GM12801 (cell line): Measurements from ENCODE around the gene MRPL10.

Experiments
- CTCF ChIP-seq: IDR thresholded peaks from one replicate; pipeline ENCODE4 v1.5.1; 2011; ENCODE audit warnings: control low read depth; ENCODE audit not compliant: insufficient read length; ENCODE audit errors: extremely low read depth

MRPL10 gene

GRCh38 chr17:47846716-47847340, 15.5 kb upstream of the MRPL10 start:
- no peak for TF ChIP-seq CTCF

- TF ChIP-seq CTCF: no peak
Observed at GRCh38 chr17:47845716-47846075, 14.4 kb upstream of the MRPL10 start.

GRCh38 chr17:47844814-47845715, 13.7 kb upstream of the MRPL10 start:
- TF ChIP-seq CTCF: no peak

GRCh38 chr17:47844227-47844626, 12.9 kb upstream of the MRPL10 start:
- TF ChIP-seq CTCF: no peak

GRCh38 chr17:47843391-47843730, 12.0 kb upstream of the MRPL10 start:
- no peak for TF ChIP-seq CTCF

GRCh38 chr17:47841488-47842291, 10.3 kb upstream of the MRPL10 start:
- no peak for TF ChIP-seq CTCF
